HepG2 (cell line): ENCODE results near the gene GFRA1.

ENCODE experiments used
- CTCF ChIP-seq: sonication (generic); formaldehyde crosslinking; IDR thresholded peaks from 2 replicates; pipeline ENCODE4 v1.5.0; 2020; ENCODE audit warnings: mild to moderate bottlenecking, missing genetic modification reagents, moderate library complexity
- E2F1 ChIP-seq: sonication (generic); formaldehyde crosslinking; IDR thresholded peaks from 2 replicates; pipeline ENCODE4 v1.5.0; 2020; ENCODE audit warnings: missing genetic modification reagents
- EZH2 ChIP-seq: conservative IDR thresholded peaks from 2 replicates; pipeline ENCODE4 v1.6.1; 2012; ENCODE audit warnings: mild to moderate bottlenecking, low read depth, low read length, moderate library complexity
- GABPA ChIP-seq, 2 experiments: IDR thresholded peaks; 2 replicates each; pipeline ENCODE4 v1.6.1; 2011 to 2016; ENCODE audit warnings: low read depth in 2 of 2, low read length in 1 of 2, missing biosample characterization in 1 of 2, missing genetic modification characterization in 1 of 2
- NFIB ChIP-seq: sonication (generic); formaldehyde crosslinking; IDR thresholded peaks from 2 replicates; pipeline ENCODE4 v1.9.0; 2021; ENCODE audit warnings: missing genetic modification reagents, mild to moderate bottlenecking, borderline replicate concordance
- PHF8 ChIP-seq: sonication (generic); formaldehyde crosslinking; IDR thresholded peaks from 2 replicates; pipeline ENCODE4 v1.5.0; 2020; ENCODE audit warnings: missing genetic modification reagents
- POLR2AphosphoS5 ChIP-seq: IDR thresholded peaks from 2 replicates; pipeline ENCODE4 v1.6.1; 2012; ENCODE audit warnings: low read depth, low read length
- ZNF883 ChIP-seq: sonication (generic); formaldehyde crosslinking; IDR thresholded peaks from 2 replicates; pipeline ENCODE4 v1.5.1; 2020; ENCODE audit warnings: mild to moderate bottlenecking, missing genetic modification reagents; ENCODE audit errors: not compliant biosample characterization

- no peak for TF ChIP-seq POLR2AphosphoS5
- TF ChIP-seq ZNF883: no peak
- no peak for TF ChIP-seq CTCF (CRISPR knock-in tag)
- no peak for TF ChIP-seq PHF8
- no peak for TF ChIP-seq EZH2
- no peak for TF ChIP-seq E2F1
- TF ChIP-seq NFIB (CRISPR knock-in tag): no peak
- no peak for TF ChIP-seq GABPA (IDR thresholded peaks at IDR 0.05; ENCODE audit: low read depth, low read length)
- TF ChIP-seq GABPA (CRISPR knock-in tag; IDR thresholded peaks at IDR 0.05; ENCODE audit: low read depth): no peak
These were observed 56.3 kb downstream of the GFRA1 start for GRCh38 chr10:116216676-116217075.
